GM12892 (cell line): Measurements from ENCODE around the gene CMIP.

Experiments
- POLR2A ChIP-seq: IDR thresholded peaks from 2 replicates; pipeline ENCODE4 v1.6.1; 2011; ENCODE audit warnings: low read depth, low read length, control low read depth
- POLR2AphosphoS5 ChIP-seq: IDR thresholded peaks from 2 replicates; pipeline ENCODE4 v1.6.1; 2011; ENCODE audit warnings: low read depth, low read length, control low read depth

DNA sequence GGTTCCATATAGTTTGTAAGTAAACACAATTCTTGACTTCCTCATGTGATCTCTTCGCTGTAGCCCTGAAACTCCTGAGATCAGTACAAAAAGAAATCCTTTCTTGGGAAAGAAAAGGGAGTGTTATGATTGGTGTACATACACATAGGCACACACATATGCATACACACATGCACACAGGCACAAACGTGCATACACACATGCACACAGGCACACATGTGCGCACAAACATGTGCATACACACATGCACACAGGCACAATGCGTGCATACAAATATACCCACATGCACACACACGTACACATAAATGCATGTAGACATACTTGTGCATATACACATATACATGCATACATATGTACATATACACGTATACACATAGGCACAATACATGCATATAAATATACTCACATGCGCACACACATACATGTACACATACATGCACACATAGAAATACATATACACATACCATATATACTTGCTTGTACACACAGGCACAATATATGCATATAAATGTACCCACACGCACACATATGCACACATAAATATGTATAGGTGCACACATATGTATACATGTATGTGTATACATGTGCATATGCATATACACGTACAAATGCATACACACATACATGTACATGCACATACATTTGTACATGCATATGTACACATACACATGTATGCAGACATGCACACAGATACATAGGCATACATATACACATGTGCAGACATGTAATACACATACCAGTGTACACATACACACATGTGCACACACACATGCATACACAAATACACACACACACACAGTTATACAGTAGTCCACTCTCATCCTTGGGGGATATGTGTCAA, 26.4 kb downstream of the CMIP start:
- TF ChIP-seq POLR2A (no peak), POLR2AphosphoS5 (no peak)
